ENCODE results near the gene CDH4.

- TF ChIP-seq TEAD4 (IDR thresholded peaks at IDR 0.05) (no peak), RAD21 (IDR thresholded peaks at IDR 0.05; ENCODE audit: low read depth) (no peak), MAX (IDR thresholded peaks at IDR 0.05) (no peak), EP300 (IDR thresholded peaks at IDR 0.05; ENCODE audit: borderline replicate concordance) (no peak), CEBPB (IDR thresholded peaks at IDR 0.05) (no peak), EGR1 (IDR thresholded peaks at IDR 0.05) (no peak)
Observed at GRCh38 chr20:61433176-61433575, 181.1 kb downstream of the CDH4 start.

Data from Ishikawa (cell line).